ENCODE measurements around the gene ATP6V1F. TPM values are rescaled to one million over a fixed set of nuclear protein-coding genes. Genes with fewer than 3 reads are reported as not detected.

ATP6V1F gene, protein sequence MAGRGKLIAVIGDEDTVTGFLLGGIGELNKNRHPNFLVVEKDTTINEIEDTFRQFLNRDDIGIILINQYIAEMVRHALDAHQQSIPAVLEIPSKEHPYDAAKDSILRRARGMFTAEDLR
- polyA plus RNA-seq (2011; rRNA removed) (150 and 193 TPM in 2 replicates), polyA minus RNA-seq (2011; rRNA and poly(A)+ RNA removed) (48.3 and 52.6 TPM in 2 replicates)

DNA sequence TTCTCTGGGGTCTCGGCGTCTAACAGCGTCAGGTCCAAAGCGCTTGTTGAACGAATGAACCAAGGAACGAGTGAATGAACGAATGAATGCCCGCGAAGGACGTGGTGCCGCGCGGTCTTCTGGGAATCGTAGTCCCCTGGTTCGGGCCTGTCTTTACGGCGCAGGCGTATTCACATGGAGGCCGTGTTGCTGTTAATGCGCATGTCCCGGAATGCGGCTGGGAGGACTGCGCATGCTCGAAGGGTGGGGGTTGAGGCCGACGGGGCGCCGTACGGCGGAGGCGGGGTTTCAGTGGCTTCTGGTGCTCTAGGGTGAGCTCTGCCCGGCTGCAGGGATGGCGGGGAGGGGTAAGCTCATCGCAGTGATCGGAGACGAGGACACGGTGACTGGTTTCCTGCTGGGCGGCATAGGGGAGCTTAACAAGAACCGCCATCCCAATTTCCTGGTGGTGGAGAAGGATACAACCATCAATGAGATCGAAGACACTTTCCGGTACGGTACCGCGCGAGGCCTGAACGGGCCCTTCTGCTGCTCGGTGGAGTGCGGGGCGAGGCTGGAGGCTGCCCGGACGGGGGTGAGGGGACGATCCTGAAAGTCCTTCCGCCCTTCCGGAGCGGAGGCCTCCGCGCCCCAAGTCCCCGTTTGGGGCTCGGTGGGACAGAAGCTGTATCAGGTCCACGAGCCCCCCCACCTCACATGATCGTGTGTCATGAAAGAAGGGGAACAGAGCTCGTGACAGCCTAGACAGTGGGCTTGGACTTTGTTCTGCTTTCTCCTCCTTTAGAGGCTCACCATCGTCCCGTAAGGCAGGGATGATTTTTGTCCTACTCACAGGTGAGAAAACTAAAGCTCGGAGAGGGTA is at the start of gene ATP6V1F:
Gene ATP6V1F, plus strand, starts transcription at position 286 of the 862 bp plus-strand sequence. Its CDS starts 49 bp downstream, at position 335.
- no peaks in the 10 kb centered on the region for H3K27me3 ChIP-seq (ENCODE audit: control insufficient read depth, insufficient read depth, low read length)
- peak within 1 kb of the TSS; percentile 98 for H3K4me3 ChIP-seq (ENCODE audit: low read depth, low read length)
- POLR2A ChIA-PET = interaction anchor here (0.6 to 1.6 kb wide), 7 partner anchors 18 to 273 kb away, joined by 3 to 8 read pairs (median 3); no protein-coding TSS in a partner anchor
- TF ChIP-seq, protein P1, sequence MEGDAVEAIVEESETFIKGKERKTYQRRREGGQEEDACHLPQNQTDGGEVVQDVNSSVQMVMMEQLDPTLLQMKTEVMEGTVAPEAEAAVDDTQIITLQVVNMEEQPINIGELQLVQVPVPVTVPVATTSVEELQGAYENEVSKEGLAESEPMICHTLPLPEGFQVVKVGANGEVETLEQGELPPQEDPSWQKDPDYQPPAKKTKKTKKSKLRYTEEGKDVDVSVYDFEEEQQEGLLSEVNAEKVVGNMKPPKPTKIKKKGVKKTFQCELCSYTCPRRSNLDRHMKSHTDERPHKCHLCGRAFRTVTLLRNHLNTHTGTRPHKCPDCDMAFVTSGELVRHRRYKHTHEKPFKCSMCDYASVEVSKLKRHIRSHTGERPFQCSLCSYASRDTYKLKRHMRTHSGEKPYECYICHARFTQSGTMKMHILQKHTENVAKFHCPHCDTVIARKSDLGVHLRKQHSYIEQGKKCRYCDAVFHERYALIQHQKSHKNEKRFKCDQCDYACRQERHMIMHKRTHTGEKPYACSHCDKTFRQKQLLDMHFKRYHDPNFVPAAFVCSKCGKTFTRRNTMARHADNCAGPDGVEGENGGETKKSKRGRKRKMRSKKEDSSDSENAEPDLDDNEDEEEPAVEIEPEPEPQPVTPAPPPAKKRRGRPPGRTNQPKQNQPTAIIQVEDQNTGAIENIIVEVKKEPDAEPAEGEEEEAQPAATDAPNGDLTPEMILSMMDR (IDR thresholded peaks at IDR 0.05; ENCODE audit: low read depth, low read length) = no peak
- peak; percentile 92 for DNase-seq (ENCODE audit: low read depth, low spot score)
- H3K27ac ChIP-seq (ENCODE audit: low read depth, low read length) = peak within 1 kb of the TSS; percentile 73
- no peaks in the 10 kb centered on the region for H3K9me3 ChIP-seq (ENCODE audit: control insufficient read depth, insufficient read depth, low read length)
- CTCF ChIA-PET = interaction anchor here (0.6 to 3.3 kb wide), 9 partner anchors 11 to 461 kb away, joined by 3 to 28 read pairs (median 5); no protein-coding TSS in a partner anchor

DNA sequence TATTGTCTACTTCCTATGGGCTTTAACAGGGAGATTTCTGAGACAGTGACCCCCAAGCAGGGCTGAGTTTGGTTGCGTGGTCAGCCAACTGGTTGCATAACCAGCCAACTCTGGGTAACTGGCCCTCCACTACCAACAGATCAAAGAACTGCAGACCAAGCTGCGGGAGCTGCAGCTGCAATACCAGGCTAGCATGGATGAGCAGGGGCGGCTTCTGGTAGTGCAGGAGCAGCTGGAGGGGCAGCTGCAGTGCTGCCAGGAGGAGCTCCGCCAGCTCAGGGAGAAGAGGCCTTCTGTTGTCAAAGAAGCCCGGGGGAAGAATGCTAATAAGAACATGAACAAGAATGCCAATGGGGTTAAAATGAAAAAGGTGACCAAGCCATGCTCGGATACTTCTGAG is 48.2 kb upstream of the ATP6V1F start:
- ChIA-PET CTCF (no interaction called here), POLR2A (no interaction called here)
- Histone ChIP-seq H3K9me3 (ENCODE audit: control insufficient read depth, insufficient read depth, low read length) (no peaks in the 10 kb centered on the region; the same call in 1 of the 2 replicates), H3K4me3 (ENCODE audit: low read depth, low read length) (no peak overlapping the region), H3K27me3 (ENCODE audit: control insufficient read depth, insufficient read depth, low read length) (no peaks in the 10 kb centered on the region), H3K27ac (ENCODE audit: low read depth, low read length) (no peak overlapping the region)
- TF ChIP-seq, protein P1 (IDR thresholded peaks at IDR 0.05; ENCODE audit: low read depth, low read length) = no peak
- no peak for DNase-seq (ENCODE audit: low read depth, low spot score)

DNA sequence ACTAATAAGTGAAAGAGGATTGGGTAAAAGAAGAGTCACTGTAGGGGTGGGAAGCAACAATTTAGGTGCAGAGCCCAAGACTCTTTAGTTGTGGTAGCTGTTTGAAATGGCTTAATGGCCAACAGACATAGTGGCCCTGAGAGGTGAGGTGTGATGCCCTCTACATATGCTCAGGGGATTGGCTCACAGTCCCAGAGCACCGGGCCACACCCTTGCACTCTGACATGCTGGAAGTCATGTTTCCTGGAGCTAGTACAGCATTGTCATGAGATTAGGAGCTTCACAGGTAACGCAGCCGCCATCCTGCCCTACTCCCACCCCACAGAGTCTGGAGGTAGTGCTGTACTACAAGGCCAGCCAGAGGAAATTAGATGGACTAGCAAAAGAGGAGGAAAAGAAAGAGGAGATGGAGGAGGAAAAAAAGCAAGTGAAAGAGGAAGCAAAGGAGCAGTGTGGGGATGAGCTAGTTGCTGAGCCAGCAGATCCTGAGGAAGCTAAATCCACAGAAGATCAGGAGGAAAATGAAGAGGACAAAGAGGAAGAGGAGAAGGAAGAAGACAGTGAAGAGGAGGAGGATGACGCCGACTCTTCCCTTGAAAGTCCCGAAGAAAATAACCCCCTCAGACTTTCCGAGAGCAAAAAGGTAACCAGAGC is 47.2 kb upstream of the ATP6V1F start:
- TF ChIP-seq, protein P1 (IDR thresholded peaks at IDR 0.05; ENCODE audit: low read depth, low read length) = no peak
- H3K9me3 ChIP-seq (ENCODE audit: control insufficient read depth, insufficient read depth, low read length) = no peaks in the 10 kb centered on the region; the same call in 1 of the 2 replicates
- H3K27me3 ChIP-seq (ENCODE audit: control insufficient read depth, insufficient read depth, low read length) = no peaks in the 10 kb centered on the region
- H3K4me3 ChIP-seq (ENCODE audit: low read depth, low read length) = no peak overlapping the region
- CTCF ChIA-PET = no interaction called here
- POLR2A ChIA-PET = no interaction called here
- no peak overlapping the region for H3K27ac ChIP-seq (ENCODE audit: low read depth, low read length)
- DNase-seq (ENCODE audit: low read depth, low spot score) = no peak

DNA sequence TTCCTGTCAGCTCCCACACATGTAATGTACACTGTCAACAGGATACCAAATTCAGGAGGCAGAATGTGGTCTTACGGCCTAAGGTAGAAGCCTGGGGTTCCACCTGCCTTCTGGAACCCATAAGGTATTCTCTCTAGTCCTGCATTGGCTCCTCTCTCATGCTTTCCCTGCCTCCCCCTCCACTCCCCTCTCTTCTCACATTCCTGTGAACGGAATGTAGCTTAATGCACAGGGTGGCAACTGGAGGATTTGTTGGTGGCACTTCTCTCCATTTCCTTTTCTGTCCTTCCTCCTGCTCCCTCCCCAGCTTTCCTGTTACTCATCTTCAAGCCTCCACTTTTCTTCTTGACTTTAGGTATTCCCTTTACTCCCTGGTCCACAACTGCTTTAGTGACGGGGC is 44.0 kb upstream of the ATP6V1F start:
- POLR2A ChIA-PET = interaction anchor here (0.7 kb wide), 1 partner anchor 16 kb away, joined by 4 read pairs; no protein-coding TSS in a partner anchor

More for the DNA sequence above, 44.0 kb upstream of the ATP6V1F start:
- Histone ChIP-seq H3K27ac (ENCODE audit: low read depth, low read length) (no peak overlapping the region), H3K4me3 (ENCODE audit: low read depth, low read length) (no peak overlapping the region), H3K27me3 (ENCODE audit: control insufficient read depth, insufficient read depth, low read length) (no peaks in the 10 kb centered on the region), H3K9me3 (ENCODE audit: control insufficient read depth, insufficient read depth, low read length) (no peaks in the 10 kb centered on the region; the same call in 1 of the 2 replicates)
- DNase-seq (ENCODE audit: low read depth, low spot score) = no peak
- TF ChIP-seq, protein P1 (IDR thresholded peaks at IDR 0.05; ENCODE audit: low read depth, low read length) = no peak
- CTCF ChIA-PET = interaction anchor here (0.6 to 1.1 kb wide), 2 partner anchors 9 to 682 kb away, joined by 3 to 4 read pairs; no protein-coding TSS in a partner anchor

Data from AG04450 (cell line).